Heart left ventricle (tissue), 13 donors: ENCODE data around the gene PEAK3.

Experiments used
- CTCF ChIP-seq, 12 donors: fragments of 200-600 bp; sonication (generic) in 4 of 12; IDR thresholded peaks; one replicate each; pipeline versions ENCODE4 v1.5.0 to v1.8.0; 2018 to 2022; ENCODE audit warnings: antibody characterized with exemption in 12 of 12, mild to moderate bottlenecking in 5 of 12
- POLR2A ChIP-seq, 2 donors: fragments of 450-650 bp; IDR thresholded peaks; one replicate each; pipeline ENCODE4 v1.6.1; 2017; ENCODE audit warnings: antibody characterized with exemption in 2 of 2, mild to moderate bottlenecking in 2 of 2, moderate library complexity in 2 of 2
- donor health status: ischemic (EF 13 %, LVEDD 7.1; RV severe dilation, severe dysfunction).
- donor health status: DM: no; HTN: yes; CAD: no.
- donor health status: DM: no; HTN: no; CAD: no.
- donor health status: ischemic (EF 25% LVEDD 6.9; RV normal size, moderate dysfunction).
- donor health status: ischemic (EF 25% LVEDD 5.7; RV mildly dilated, moderate dysfunction).
- donor health status: ischemic (EF 35%, LVEDD 5.7; RV mildly dilated, moderate dysfunction).
- donor health status: nonischemic (EF 11% LVEDD 7.7; RV severe dilation, severe dysfunction).
- donor health status: DM: yes; HTN: yes; CAD: no.
- donor health status: PGD.
- donor health status: ischemic (EF 29% LVEDD 5.4; RV normal size, mild dysfunction).
- donor health status: nonischemic (EF 23%, LVEDD 6.1; RV moderate dilation, normal function).

- TF ChIP-seq POLR2A (IDR thresholded peaks at IDR 0.05) (no peak), CTCF (IDR thresholded peaks at IDR 0.05) (no peak)
Observed at GRCh38 chr19:2286402-2287140, 4.6 kb upstream of the PEAK3 start.
